Endometrium (tissue), 2 donors: ENCODE measurements around the gene PITX1.

Source experiments
- FAIRE-seq: peaks from 2 replicates; lab custom pipeline; 2012; peaks lifted over from hg19 to GRCh38; lab: Jason Lieb, UNC
- donor health status: control.
- donor health status: control.

PITX1 gene

GRCh38 chr5:135062216-135063055 lies 28.4 kb upstream of the PITX1 start:
- no peak for FAIRE-seq

DNA sequence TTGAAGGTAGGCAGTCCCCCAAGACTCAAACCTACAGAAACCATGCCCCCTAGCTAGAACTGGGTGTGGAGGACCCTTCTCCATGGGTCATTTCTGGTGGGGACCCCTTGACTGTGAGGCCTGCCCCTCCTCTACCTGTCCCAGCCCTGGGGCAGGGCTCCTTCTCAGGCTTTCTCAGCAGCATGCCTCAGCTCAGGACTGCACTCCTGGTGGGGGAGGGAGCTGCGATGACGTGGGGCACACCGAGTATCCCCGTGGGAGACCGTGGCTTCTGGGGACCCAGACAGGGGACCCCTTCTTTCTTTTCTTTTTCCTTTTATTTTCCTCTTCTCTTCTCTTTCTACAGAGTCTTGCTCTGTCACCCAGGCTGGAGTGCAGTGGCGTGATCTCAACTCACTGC lies 27.0 kb upstream of the PITX1 start:
- no peak for FAIRE-seq

GRCh38 chr5:135060021-135060420 lies 26.0 kb upstream of the PITX1 start:
- FAIRE-seq: no peak

DNA sequence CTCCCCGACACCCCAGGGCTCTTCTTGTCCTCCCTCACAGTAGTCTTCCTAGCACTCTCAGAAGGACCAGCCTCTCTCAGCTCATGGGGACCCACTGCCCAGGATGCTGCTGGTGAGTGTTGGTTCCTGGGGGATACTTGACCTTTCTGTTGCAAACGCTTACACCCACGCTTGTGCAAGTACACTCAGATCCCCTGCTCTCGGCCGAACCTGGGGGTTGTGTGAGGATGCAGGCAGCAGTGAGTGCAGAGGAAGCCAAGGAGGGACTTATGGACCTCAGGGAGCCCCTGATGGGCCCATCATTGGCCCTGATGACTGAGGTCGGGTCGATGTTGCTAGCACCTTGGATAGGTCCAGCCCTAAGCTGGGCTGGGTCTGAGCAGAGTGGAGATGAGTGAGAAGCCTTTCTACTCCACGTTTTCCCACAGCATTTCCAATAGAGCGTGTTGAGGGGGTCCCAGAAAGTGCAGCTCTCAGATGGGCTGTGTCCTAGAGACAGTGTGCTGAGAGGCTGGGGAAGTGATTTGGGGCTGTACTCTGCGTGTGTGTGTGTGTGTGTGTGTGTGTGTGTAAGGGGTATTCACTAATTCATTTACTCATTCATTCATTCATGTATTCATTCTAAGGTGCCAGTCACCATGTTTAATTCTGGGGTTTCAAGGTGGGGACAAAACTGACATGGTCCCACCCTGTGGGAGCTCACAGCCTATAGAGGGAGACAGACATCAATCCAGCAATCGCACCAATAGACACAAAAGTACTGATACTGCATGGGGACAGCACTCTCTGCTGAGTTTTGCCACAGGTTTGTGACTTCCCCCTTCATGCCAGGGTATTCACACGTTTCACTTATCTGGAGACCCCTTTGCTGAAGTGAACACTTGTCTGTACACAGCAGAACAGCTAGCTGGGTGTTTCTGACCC lies 25.2 kb upstream of the PITX1 start:
- no peak for FAIRE-seq

DNA sequence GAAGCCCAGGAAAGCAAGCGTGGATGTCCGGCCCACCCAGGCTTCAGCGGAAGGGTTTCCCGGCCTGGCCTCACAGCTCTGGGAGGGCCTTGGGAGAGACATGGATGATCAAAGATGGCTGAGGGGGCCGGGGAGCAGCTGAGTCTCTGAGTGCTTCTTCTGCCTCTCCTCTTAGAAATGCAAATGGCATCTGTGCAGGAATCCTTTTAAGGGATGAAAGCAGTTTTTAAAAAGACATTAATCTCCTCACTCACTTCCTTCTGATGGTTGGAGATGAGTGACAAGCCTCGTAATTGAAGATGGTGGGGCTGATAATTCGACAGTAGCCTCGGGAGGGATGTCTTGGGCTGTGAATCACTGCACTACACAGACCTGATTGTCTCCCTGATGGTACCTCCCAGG lies 24.3 kb upstream of the PITX1 start:
- FAIRE-seq: no peak

GRCh38 chr5:135057233-135057632 lies 23.2 kb upstream of the PITX1 start:
- no peak for FAIRE-seq

GRCh38 chr5:135056316-135057030 lies 22.4 kb upstream of the PITX1 start:
- FAIRE-seq: no peak

DNA sequence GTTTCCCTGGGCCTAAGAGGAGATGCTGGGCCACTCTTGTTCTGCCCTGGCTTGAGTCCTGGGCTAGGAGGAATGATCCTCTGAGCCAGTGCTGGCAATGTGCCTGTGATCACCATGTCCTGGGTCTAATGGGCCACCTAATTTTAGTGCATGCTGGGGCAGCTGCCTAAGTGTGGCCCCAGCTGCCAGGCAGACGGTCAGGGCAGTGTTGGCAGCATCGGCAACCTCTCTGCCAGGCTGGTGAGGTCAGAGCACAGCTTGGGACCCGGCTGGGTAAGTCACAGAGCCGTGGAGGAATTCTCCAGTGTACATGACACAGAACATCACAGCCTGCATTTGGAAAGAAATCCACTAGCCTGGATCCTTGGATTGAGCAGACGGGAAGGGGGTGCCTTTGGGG lies 21.4 kb upstream of the PITX1 start:
- FAIRE-seq: no peak

DNA sequence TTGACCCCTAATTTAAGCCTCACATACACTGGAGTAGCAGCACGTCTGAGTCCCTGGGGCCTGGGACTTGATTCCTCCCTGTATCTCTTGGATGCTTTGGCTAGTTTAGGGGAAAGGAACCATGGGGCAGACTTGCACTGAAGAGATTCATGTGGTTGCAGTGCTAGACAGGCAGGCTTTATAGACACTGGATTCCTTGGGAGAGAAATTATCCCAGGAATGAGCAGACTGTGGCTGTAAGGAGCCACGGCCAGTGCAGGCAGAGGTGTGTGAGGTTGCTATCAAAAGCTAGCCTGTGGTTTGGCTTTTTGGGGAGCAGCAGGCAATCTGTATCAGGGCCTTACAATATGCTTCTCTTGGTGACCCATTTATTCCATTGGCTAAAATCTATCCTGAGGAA lies 20.5 kb upstream of the PITX1 start:
- FAIRE-seq: no peak

- no peak for FAIRE-seq
Observed at GRCh38 chr5:135053989-135054388, 20.0 kb upstream of the PITX1 start.

GRCh38 chr5:135053278-135053677 lies 19.2 kb upstream of the PITX1 start:
- no peak for FAIRE-seq

GRCh38 chr5:135052511-135053145 lies 18.6 kb upstream of the PITX1 start:
- FAIRE-seq: no peak

DNA sequence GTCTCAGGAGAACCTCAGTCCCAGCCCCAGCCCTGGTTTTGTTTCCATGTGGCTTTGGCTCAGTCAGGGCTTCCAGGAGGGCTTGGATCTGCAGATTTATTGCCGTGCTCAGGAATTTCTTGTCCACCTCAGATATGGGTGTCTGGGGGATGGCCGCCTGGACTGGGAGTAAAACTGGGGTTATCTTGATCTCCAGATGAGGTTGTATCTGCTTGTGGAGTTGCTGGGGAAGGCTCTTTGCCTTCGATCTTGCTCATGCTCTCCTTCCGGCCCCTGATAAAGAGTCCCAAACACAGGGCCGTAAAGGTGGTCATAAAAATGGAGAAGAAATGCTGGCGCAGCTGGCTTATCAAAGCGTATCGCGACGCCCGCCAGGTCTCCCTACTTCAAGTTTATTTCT lies 17.8 kb upstream of the PITX1 start:
- no peak for FAIRE-seq

GRCh38 chr5:135051399-135051798 lies 17.4 kb upstream of the PITX1 start:
- FAIRE-seq: no peak

GRCh38 chr5:135050244-135050767 lies 16.3 kb upstream of the PITX1 start:
- FAIRE-seq: no peak

GRCh38 chr5:135048930-135049329 lies 14.9 kb upstream of the PITX1 start:
- FAIRE-seq: no peak

GRCh38 chr5:135048286-135048685 lies 14.3 kb upstream of the PITX1 start:
- no peak for FAIRE-seq

- no peak for FAIRE-seq
Observed at GRCh38 chr5:135047347-135047695, 13.3 kb upstream of the PITX1 start.

DNA sequence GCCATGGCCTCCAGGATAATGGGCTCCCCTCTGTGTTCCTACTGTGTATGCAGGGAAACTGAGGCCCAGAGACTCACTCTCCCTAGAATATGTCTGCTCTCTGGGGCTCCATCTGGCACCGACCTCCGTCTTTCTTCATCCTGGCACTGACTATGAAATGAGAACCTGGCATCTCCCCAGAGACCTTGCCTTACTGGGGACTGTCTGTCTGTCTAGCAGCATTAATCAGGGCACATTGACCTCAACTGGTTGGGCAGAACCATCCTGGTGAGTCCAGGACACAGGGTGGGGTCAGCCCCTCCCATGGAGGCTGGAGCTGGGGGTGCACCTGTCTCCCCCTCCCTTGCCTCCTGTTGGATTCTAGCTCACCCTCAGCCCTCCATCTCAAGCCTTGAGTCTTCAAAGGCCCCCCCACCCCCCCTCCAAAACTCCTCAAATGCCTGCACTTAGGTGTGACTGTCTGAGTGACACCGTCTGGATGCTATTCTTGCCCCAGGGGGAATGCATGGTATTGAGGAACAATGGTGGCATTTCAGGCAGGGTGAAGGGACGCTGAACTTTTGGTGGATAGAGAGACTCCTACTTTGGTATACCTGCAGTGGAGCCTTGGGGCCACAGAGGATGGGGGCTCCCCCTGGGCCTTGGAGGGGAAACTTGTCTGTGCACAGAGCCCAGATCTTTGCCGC lies 12.8 kb upstream of the PITX1 start:
- no peak for FAIRE-seq

GRCh38 chr5:135045488-135045887 lies 11.5 kb upstream of the PITX1 start:
- no peak for FAIRE-seq

DNA sequence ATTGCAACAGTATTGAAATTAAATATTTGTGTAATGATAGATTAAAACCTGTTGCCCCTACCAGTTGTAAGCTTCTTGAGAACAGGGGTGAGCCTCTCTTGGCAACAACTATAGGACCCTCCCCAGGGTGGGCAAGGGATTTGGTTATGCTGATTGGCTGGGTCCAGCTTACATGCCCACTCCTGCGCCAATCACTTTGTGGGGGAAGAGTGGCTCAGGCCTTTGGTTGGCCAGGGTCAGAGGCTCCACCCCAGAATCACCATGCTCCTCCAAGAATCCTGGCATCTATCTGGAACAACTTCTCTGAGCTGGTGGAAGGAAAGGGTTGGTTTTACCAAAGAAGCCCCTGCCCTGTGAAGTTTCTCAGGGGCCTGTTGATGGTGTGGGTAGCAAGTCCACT lies 8.6 kb upstream of the PITX1 start:
- FAIRE-seq: no peak
